HG02943 (cell line): Measurements from ENCODE around the gene SLIT3.

Experiments
- ATAC-seq: cut with Tn5 transposase; IDR thresholded peaks from one replicate; pipeline ENCODE4 v1.9.1; 2021; ENCODE audit warnings: mild to moderate bottlenecking, low read depth, moderate library complexity; ENCODE audit not compliant: unreplicated experiment

The SLIT3 gene

DNA sequence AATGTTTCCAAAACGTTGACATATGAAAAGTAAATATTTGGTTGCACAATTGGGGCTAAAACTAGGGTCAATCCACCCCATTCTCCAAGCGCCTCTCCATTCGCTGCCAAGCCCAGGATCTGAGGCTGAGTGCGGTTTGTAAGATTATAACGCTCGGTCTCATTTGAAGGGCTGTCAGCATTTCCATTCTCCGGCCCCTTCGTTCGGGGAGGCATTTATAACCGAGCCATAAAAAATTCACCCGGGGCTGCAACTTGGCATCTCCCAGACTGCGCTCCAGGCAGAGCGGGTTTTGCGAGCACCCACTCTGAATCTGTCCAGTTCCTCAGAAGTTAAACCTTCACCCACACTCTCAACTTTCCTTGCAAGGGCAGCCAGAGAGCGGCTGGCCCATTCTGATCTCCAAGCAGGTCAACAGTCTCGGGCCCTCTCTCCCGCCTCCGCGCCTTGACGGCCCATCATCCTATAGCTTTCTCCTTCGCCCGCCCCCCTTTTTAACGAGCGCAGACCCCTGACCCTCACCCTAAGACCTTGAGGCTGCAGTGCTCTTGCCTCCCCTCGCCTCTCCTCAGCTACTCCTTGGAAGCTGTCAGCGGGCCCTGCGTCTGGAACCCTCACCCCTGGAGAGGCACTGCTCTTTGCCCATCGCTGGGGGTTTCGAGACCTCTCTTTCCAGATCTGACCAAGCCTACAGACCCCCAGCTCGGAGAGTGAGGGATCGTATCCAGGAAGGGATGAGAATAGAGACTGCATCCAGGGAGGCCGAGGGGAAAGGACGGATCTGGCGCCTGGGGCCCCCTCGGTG, 1.1 kb downstream of the SLIT3 start:
- ATAC-seq: no peak

DNA sequence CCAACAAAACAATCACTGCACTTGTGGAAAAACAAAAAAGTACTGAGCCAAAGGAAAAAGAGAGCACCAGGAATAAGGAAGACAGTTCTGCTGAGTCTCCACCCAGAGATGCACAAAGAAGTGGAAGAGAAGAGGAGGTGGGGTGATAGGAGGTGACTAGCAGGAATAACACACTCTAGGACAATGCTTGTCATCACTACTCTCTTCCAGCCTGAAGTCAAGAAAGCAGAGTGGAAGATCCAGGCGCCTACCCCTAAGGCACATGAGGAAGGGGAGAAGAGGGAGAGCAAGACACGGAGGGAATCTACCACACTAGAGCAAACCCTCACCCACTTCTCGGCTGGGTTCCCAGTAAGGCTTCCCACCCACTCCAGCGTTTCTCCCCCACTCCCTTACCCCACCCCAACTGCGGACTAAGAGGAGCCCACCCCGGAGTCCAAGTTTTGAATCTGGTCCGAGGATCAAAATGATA, 1.7 kb downstream of the SLIT3 start:
- no peak for ATAC-seq

- no peak for ATAC-seq
Observed at GRCh38 chr5:169298193-169298592, 2.7 kb downstream of the SLIT3 start.

DNA sequence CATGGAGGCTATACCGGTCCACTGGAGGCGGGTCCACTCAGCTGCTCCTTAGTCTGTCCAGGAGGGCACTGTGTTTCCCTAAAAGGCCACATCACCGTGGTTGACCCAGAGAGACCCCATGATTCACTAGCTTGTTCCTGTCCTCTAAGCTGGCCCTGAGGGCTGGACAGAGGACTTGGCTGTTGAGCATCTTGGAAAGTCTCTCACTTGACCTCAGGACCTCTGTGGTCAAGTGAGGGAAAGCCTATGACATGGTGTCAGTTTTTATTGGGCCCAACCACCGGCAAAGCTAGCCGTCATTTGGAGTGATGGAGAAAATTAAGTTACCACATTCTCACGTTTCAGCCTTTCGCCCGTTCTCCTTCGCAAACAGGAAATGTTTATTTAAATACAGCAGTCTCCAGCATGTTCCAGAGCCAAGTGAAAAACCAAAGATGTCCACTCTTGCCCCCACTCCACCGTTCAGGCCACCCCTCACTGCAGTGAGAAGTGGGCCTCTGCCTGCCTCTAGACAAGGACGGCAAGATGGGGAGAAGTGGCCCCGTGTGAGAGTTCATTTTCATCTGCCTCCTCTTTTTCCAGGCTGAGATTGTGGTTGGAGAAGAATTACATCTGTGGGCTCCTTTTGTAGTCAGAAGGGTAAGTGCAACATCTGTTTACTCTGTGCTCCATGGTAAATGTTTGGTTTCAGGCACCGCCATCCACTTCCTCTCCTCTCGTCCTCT, 4.4 kb downstream of the SLIT3 start:
- no peak for ATAC-seq

DNA sequence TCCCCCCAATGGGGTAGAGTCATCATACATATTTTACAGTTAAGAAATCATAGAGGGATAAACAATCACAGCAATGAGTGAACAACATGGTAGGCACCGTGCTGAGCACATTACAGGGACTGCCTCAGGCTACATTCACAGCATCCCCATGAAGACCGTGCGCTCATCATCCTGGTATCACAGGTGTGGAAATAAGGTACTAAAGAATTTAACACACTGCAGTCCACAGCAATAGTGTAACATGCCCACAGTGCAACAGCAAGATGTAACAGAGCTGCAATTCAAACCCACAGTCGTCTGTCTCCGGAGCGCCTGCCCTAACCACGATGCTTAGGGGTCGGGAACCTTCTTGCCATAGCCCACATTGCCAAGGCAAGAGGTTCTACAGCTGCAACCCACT, 5.6 kb downstream of the SLIT3 start:
- no peak for ATAC-seq

GRCh38 chr5:169294621-169295020, 6.3 kb downstream of the SLIT3 start:
- ATAC-seq: no peak

DNA sequence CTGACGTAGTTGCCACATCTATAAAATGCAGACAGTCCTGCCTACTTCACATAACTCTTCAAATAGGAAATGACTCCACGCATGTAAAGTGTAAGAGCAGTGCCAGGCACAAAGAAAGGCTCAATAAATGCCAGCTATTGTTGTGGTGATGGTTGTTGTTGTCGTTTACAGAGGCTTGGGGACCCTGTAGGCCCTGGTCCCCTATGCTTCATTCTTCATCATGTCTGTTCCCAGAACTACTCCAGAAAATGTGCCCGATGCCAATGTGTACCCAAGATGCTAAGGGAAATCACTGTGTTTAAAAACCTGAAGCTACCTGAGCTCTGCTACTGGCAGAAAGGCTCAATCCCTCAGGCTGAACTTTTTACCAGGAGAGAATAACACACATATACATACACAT, 9.1 kb downstream of the SLIT3 start:
- ATAC-seq: no peak

GRCh38 chr5:169290895-169291294, 10.0 kb downstream of the SLIT3 start:
- ATAC-seq: no peak

DNA sequence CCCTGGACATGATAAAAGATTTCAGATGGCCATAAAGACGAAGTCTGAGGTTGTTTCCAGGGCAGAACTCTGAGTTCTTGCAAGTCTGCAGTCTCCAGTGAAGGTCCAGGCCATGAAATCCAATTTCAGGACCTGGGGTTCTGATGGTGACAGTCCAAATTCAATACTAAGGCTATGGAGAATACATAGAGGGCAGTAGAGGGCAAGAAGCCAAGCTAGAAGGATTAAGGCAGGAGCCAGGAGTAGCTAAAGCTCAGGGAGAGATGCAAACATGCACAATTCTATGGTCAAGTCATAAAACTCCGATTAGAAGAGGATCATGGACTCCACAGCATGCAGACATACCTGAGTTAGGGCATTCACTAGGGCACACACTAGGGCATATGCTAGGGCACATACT, 11.4 kb downstream of the SLIT3 start:
- ATAC-seq: no peak

DNA sequence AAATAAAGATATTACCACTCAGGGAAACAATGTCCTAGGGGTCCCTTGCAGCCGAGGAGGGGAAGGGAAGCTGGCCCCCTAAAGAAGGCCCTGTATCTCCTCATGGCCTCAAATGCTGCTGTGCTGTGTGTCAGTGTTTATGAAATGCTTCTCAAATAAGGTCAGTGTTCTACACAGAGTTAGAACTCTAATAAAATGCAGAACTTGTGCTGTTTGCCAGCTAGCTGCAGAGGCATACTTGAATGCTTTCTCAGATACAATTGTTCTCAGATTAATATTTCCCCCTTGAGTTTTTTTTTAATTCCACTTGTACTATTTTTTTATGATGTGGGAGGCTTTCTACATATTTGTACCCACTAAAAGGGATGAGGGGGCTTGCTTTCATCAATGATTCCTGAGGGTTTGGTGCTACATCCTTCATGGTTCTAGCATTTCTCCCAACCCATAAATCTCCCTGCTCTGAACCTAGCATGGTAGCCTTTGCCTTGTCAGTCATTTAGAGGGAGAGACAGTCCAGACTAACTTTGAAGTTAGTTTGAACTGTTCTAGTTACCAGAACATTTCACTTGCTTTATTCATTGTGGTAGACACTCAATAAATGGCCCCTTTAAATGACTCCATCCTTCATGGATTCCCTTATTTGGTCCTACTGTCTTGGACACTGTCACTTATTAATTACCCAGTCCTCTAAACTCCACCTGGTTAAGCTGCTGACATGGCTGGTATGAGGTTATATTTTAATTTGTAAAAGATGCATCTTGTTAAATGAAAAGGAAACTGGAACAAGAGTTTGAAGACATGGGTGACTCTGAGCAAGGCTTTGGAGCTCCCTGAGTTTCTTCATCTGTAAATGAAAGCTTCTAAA, 12.6 kb downstream of the SLIT3 start:
- no peak for ATAC-seq

GRCh38 chr5:169287529-169287928, 13.4 kb downstream of the SLIT3 start:
- no peak for ATAC-seq

DNA sequence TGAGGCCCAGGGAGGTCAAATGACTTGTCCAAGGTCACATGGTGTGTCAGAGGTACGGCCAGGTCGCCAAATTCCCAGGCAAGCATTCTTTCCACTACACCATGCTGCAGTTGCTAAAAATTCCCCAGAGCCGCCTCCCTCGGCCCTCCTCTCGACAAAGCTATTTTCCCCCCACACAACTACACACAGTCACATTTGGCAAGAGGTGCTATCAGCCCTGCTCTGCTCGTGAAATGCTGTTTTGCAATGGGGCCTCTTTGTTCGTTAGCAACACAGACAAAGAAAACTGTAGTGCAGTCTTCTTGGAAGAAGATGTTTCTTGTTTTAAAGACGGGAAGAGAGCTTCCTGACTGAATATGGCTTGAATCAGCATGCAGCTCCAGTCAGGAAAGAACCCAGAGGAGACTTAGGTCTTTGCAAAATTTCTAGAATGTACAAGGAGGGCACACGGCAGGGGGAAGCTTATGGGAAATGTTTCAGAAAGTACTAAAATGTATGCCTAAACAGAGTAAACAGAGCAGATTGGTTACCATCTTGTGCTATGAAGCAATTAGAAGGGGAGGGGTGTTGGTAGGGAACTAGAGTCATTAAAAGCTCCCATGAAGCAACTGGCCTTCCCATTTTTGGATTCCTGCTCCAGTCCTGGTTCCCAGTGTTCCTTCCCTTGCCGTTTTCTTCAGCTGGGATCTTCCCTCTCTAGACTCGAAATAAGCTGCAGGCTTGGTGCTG, 14.2 kb downstream of the SLIT3 start:
- ATAC-seq: no peak

GRCh38 chr5:169283887-169284286, 17.1 kb downstream of the SLIT3 start:
- ATAC-seq: no peak

GRCh38 chr5:169281625-169282024, 19.3 kb downstream of the SLIT3 start:
- no peak for ATAC-seq

- no peak for ATAC-seq
Observed at GRCh38 chr5:169280696-169281095, 20.2 kb downstream of the SLIT3 start.

DNA sequence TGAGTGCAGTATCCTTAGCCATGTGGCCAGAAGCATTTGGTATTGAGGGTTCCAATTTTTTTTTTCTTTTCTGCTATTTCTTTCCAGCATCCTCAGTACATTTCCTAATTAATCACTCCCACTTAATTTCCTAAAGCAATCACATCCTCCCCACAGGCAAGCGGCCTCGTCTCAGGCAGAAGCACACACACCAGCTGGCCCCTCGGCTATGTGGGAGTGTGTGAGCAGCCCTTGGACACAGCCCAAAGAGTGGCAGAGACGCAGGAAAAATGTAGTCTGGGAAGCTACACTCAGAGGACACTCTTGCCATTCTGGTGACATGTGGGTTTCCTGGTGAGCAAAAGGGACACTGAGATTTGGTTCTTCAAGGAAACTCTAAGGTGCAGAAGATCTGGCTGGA, 20.7 kb downstream of the SLIT3 start:
- ATAC-seq: no peak

DNA sequence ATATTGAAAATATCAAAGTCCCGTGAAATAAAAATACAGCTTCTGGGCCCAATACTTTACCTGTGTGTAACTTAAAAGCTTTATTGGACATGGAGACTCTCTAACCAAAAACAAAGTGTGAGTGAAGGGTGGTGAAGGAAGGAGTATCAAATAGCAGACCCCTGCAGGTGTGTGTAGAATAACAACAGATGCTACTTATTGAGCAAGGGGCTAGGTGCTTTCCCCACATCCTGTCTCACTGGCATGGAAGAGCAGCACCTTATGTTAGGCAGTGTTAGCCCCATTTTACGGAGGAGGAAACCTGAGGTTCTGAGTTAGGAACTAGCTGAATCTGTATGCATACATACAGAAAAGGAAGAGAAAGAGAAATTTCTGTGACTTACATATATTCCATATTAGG, 21.8 kb downstream of the SLIT3 start:
- no peak for ATAC-seq

GRCh38 chr5:169273881-169274280, 27.1 kb downstream of the SLIT3 start:
- ATAC-seq: no peak

DNA sequence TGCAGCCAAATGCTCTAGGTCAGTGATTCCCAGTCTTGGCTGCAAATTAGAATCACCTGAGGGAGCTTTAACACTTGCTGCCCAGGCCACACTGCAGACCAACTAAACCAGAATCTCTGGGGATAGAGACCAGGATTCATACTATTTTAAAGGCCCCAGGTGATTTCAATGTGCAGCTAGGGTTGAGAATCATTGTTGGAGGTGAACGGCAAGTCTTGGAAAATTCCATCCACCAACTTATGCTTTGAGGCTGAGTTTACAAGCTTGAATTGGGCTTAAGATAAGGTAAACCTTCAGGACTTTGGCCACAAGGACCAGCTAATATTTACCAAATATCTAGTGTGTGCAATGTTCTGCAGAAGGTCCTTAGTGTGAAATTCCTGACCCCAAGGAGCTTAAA, 27.5 kb downstream of the SLIT3 start:
- ATAC-seq: no peak

DNA sequence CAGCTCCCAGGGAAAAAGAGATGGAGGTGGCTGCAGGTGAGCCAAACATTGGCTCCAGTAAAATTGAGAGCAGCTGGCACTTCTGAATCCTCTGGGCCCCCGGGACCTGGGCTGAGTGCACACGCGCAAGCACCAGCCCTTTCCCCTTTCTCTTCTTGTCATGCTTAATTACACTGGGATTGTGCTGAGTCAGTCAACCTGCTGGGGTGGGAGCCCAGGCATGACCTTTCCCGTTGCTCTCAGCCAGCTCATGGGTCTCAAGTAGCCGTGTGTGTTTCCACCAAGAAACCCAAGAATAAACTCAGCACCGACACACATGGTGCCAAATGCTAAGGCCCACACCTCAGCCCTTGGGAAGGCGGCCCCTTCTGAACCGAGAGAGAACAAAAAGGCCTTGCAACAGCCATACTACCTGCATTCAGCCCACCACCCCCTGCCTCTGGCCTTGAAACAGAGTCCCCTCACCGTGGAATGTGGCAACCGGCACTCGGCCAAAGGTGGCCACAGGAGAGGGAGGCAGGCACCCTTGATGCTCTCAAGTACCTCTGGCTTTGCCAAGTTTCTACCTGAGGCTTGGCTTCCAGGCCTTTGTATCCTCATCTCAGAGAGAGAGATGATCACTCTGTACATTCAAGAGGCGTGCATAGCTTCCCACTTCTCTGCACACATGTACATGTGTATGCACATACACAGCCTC, 28.1 kb downstream of the SLIT3 start:
- ATAC-seq: no peak
